ENCODE data around the gene PHACTR1. TPM values are rescaled to one million over a fixed set of nuclear protein-coding genes. Genes with fewer than 3 reads are reported as not detected.

The PHACTR1 gene
- total and polyA plus RNA-seq, 2 of the 4 experiments (the other 2 are of a cell fraction): not detected

- BruUV-seq (replicated peaks): no TSS peak
- Histone ChIP-seq H2AK5ac (ENCODE audit: low read depth, low read length) (no peak overlapping the region), H4K8ac (ENCODE audit: low read depth in 2 of 2, low read length in 2 of 2) (no peak overlapping the region), H4K20me1 (ENCODE audit: insufficient read depth, low read length) (no peaks in the 10 kb centered on the region), H3K4ac (ENCODE audit: low read depth, low read length) (no peak overlapping the region), H3K18ac (ENCODE audit: low read depth, low read length) (no peak overlapping the region), H3K14ac (replicated peaks; ENCODE audit: low read depth, low read length) (no peak overlapping the region), H2AFZ (replicated peaks; ENCODE audit: low read length, poor library complexity) (no peak overlapping the region), H3K27me3 (ENCODE audit: control insufficient read depth, insufficient read depth, low read length) (no peaks in the 10 kb centered on the region), H4K5ac (ENCODE audit: low read depth, low read length) (no peak overlapping the region), H3K4me2 (ENCODE audit: low read depth, low read length) (no peak overlapping the region), H3K9me3 (ENCODE audit: control insufficient read depth, insufficient read depth, low read length) (peaks cover 4% of the 10 kb centered on the region; the same call in 1 of the 2 replicates), H2BK20ac (ENCODE audit: low read depth, low read length) (no peak overlapping the region), H3K4me3 (ENCODE audit: insufficient read depth, low read depth, low read length) (no peak overlapping the region), H3K23ac (ENCODE audit: low read depth, low read length) (no peak overlapping the region), H3K9me1 (ENCODE audit: insufficient read depth, low read length) (no peaks in the 10 kb centered on the region; the same call in 1 of the 2 replicates), H3K27ac (ENCODE audit: insufficient read depth, low read length) (no peak overlapping the region), H3K56ac (ENCODE audit: extremely low read depth, insufficient read depth, low read length) (no peak overlapping the region), H3K4me1 (ENCODE audit: control insufficient read depth, insufficient read depth, low read length) (no peaks in the 10 kb centered on the region), H4K91ac (ENCODE audit: insufficient read depth, low read depth, low read length) (no peak overlapping the region), H2BK15ac (ENCODE audit: low read depth, low read length) (no peak overlapping the region), H3K36me3 (ENCODE audit: control insufficient read depth, insufficient read depth, low read length) (peaks cover 6% of the 10 kb centered on the region), H2BK5ac (ENCODE audit: low read depth, low read length, poor library complexity, severe bottlenecking) (no peak overlapping the region), H2BK120ac (ENCODE audit: low read depth, low read length) (no peak overlapping the region), H3K79me1 (ENCODE audit: low read depth in 1 of 2, low read length in 2 of 2) (no peaks in the 10 kb centered on the region), H3K9ac (ENCODE audit: low read depth, low read length) (no peak overlapping the region), H2AK9ac (replicated peaks; ENCODE audit: low read depth, low read length, poor library complexity) (no peak overlapping the region)
- TF ChIP-seq POLR2A (IDR thresholded peaks at IDR 0.05; ENCODE audit: low read depth, low read length) (no peak), MAFK (IDR thresholded peaks at IDR 0.05; ENCODE audit: low read depth, low read length) (no peak), RFX5 (IDR thresholded peaks at IDR 0.05; ENCODE audit: low read depth, low read length) (no peak), FOS (IDR thresholded peaks at IDR 0.05; ENCODE audit: low read depth, low read length) (no peak), MAZ (IDR thresholded peaks at IDR 0.05; ENCODE audit: borderline replicate concordance, low read depth, low read length) (no peak), CTCF (conservative IDR thresholded peaks at IDR 0.05; ENCODE audit: low read depth, low read length) (no peak), MXI1 (IDR thresholded peaks at IDR 0.05; ENCODE audit: borderline replicate concordance, low read depth, low read length) (no peak), ELK1 (IDR thresholded peaks at IDR 0.05; ENCODE audit: borderline replicate concordance, low read depth, low read length) (no peak), BHLHE40 (IDR thresholded peaks at IDR 0.05; ENCODE audit: low read depth, low read length) (no peak), NFE2L2 (IDR thresholded peaks at IDR 0.05; ENCODE audit: low read depth, low read length) (no peak), USF2 (IDR thresholded peaks at IDR 0.05; ENCODE audit: low read depth, low read length) (no peak), RAD21 (IDR thresholded peaks at IDR 0.05; ENCODE audit: low read length) (no peak), CEBPB (IDR thresholded peaks at IDR 0.05; ENCODE audit: low read depth, low read length) (no peak), RCOR1 (IDR thresholded peaks at IDR 0.05; ENCODE audit: insufficient replicate concordance, low read length) (no peak), SMC3 (IDR thresholded peaks at IDR 0.05; ENCODE audit: low read depth, low read length) (no peak), CHD1 (IDR thresholded peaks at IDR 0.05; ENCODE audit: low read depth, low read length) (no peak)
- ATAC-seq (ENCODE audit: low read depth): no peak
- DNase-seq: no peak
- dilution Hi-C loops (cut with HindIII; ENCODE audit: low sequenced_read_pairs, unreplicated experiment) (no loop called here), in situ Hi-C loops (cut with MboI; ENCODE audit: low sequenced_read_pairs) (no loop called here), intact Hi-C loops (cut with micrococcal nuclease) (no loop called here)
- no CpG with 5 or more reads among the region's 9 CpGs for WGBS, 2 experiments (ENCODE audit: extremely low coverage in 2 of 2, insufficient read length in 1 of 2)
- CTCF ChIA-PET: no interaction called here
- POLR2A ChIA-PET (ENCODE audit: unreplicated experiment): no interaction called here
Measured at GRCh38 chr6:13288481-13288880, 571.9 kb downstream of the PHACTR1 start.
